Activated CD4-positive, alpha-beta T cell treated with anti-CD3 and anti-CD28 coated beads, Interleukin-2, Interleukin-4, amounts not matched to agents 100 ng/mL and 50 ng/mL, durations not matched to agents 16 hours and 8 hours (primary cell): Measurements from ENCODE around the gene TSPAN13.
"Not testable (repeated sequence)": the region's sequence is repeated elsewhere in the genome, so short reads cannot be mapped to it uniquely, and the experiment has no call there.

ENCODE experiments used
- DNase-seq: peaks from one replicate; pipeline ENCODE4 v3.0.0-alpha.2; 2020; ENCODE audit warnings: low spot score

TSPAN13 gene

DNA sequence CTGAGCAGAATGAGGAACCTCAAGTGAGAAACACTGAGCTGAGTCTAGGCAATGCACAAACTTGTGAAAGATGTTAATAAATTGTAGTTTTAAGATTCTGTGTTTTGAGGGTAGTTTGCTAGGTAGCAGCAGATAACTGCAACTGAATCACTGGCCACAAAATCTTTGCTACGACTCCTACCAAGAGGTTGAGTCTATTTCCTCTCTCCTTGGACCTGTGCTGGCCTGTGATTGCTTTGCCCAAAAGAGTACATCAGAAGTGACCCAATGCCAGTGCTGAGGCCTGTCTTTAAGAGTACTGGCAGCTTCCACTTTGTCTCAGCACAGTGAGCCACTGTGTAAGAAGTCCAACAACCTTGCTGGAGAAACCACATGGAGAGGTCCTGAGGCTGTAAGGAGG, 11.9 kb upstream of the TSPAN13 start:
- DNase-seq: no peak

DNA sequence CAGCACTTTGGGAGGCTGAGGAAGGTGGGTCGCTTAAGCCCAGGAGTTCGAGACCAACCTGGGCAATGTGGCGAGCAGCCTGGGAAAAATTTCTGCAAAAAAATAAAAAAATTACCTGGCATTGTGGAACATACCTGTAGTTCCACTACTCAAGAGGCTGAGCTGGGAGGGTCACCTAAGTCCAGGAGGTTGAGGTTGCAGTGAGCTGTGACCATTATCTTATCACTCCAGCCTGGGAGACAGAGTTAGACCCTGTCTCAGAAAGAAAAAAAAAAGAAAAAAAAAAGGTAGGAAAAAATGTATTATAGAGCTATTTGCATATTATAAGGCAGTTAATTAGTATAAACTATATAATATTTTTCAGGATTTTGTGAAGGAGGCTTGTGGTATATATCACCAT, 11.0 kb upstream of the TSPAN13 start:
- DNase-seq: no peak

DNA sequence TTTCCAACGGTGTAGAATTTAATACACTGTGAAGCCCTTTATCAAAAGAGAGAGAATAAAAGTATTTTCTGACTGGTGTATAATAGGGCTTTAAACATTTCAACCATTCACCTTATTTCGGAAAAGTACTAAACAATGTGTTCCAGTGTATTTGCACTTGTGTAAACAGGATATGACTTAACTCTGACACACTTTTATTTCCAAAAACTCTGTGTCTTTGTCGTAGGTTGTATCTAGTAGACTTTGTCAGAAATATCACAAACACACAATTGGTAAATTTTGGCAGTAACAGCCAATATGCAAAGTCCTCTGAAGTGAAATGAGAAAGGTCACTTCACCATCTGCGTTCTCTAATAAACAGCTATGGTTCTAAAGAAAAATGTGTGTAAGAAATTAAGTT, 10.3 kb upstream of the TSPAN13 start:
- no peak for DNase-seq

DNA sequence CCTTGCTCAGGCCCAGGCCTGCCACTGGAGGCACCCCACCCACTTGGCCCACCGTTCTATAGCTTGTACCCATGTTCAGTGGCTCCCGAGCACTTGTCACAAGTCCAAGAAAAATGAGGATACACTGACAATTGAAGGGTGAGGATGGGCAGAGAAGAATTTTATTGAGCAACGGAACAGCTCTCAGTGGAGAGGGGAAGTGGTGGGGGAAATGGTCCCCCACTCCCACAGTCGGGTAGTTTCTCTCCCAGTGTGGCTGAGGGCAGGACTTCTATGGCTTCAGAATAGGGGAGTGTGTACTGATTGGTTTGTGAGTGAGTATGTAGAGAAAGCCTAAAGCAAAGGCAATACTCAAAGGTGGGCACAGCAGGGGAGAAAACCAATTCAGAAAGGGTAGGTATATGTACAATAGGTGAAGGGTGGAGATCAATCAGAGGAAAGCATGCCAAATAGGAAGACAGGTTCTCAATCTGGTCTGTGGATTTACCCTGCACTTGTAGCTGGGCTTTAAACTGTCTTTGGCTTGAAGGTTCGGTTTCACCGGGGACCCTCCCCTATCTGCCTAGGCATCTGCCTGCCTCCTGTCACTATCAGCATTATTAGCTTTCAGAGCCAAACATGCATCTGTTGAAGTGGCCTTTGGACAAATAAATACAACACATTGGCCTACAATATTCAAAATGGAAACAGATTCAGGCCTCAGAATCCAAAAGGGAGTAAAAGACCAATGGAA, 8.9 kb upstream of the TSPAN13 start:
- no peak for DNase-seq

DNA sequence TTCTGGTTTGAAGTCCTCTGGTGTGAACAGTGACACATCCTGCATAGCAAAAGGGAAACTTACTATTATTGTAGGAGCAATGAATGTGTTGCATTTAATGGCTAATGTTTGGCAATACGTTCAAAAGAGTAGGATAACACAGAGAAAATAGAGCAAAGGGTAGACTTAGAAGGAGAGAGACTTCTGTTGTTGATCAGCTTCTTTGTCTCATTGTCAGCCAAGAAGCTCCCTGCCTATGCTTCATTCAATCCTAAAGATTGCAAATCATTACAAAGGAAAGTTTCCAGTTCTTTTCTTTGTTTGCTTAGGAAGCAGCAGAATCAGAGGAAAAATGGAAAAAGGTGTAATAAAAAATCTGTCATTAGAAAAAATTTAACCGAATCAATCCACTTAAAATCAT, 7.9 kb upstream of the TSPAN13 start:
- DNase-seq: no peak

DNA sequence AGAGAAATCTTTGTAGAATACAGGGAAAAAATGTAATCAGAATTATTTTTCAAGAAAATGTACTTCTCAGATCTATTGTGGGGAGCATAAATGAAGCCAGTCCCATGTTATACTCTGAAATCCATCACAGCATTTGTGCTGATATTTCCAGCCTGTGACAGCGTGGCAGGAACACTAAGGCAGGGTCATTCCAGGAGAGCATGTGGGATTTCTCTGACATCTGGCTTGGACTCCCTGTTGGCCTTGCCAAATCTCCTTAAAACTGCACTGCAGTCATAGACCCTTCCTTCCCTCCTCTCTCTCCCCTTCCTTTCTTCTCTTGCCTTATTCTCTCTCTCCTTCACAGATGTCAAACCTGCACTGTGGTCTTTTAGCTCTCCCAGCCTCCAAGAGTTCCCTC, 6.5 kb upstream of the TSPAN13 start:
- no peak for DNase-seq

DNA sequence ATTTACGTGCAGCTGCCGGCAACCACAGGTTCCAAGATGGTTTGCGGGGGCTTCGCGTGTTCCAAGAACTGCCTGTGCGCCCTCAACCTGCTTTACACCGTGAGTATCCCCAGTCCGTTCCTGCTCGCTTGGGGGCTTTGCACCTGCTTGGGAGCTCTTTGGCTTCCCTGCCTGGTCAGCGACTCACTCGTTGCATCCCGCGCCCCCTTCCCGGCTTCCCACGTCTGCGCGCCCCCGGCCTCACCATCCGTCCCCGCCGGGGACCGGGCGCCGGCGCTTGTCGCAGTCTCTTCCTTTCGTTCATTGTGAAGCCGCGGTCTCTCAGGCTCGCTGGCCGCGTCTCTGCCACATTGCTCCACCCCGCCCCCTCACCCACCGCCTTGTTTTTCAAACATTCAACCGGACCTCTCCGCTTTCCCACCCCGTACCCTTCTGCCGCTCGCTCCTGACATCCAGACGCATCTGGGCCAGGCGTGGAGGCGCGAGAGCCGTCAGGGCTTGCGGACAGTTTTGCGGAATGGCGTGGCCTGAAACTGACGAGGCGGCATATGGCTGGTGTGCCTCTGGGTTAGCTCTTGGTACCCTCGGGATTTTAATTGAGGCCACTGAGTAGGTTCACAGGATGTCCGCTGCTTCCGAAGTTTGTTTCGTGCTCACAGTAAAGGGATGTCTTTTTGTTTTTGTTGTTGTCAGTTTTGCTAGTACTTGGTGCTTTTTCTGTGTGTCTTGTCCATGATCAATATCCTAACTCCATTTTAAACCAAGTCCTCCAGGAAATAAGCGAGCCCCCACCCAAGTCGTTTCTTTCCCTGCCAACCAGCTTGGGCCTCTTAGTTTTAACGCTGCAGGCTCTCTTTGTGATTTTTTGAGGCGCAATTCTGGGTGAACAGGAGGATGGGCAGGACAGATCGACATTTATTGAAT, 639 bp downstream of the TSPAN13 start:
- DNase-seq: no peak

DNA sequence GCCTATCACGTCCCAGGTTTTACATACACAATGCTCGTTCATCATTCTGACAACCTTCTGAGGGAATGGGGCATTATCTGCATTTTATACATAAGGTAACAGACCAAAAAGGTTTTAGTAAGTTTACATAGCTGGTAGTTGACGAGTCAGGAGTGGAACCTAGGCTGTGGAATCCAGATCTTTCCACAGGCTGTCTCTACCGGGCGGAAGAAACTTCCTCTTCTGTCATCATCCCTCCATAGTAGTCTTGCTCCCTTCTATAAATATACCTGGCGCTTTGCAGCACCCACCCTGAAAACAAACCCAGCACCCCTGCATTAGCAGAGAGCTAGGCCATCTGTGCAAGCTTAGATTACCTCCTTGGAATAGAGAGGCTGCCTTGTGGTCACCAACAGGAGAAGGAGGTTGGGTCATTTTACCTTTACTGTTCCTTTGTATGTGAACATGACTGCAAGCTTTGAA, 1.3 kb downstream of the TSPAN13 start:
- no peak for DNase-seq

DNA sequence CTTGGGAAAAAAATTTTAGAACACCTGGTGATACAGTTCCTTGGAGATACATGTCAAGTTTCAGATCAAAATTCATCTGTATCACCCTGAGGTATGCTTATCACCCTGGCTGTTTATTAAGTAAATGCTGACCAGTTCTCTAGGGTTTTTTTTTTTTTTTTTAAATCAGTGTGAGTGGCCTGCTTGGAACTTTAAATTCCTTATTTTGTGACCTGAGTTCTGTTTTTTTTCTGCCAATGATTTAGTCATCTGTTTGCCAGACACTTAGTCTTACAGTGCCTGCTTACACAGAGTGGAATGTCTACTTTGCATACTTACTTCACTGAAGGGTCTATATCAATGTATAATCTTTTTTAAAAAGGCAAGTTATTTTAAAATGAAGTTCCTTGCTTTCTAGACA, 1.8 kb downstream of the TSPAN13 start:
- no peak for DNase-seq

DNA sequence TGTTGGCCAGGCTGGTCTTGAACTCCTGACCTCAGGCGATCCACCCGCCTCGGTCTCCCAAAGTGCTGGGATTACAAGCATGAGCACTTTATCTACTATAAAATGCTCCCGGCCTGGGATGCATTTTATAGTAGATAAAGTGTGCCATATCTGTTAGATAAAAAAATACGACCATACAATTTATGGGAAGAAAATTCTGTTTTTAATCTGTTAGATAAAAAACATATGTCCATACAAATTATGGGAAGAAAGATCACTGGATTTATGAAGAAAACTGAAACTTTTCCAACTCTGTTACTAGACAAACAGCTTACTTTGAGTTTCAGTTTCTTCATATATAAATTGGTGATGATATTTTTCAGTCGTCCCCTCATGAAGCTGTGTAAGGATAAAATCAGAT, 4.5 kb downstream of the TSPAN13 start:
- DNase-seq: no peak

DNA sequence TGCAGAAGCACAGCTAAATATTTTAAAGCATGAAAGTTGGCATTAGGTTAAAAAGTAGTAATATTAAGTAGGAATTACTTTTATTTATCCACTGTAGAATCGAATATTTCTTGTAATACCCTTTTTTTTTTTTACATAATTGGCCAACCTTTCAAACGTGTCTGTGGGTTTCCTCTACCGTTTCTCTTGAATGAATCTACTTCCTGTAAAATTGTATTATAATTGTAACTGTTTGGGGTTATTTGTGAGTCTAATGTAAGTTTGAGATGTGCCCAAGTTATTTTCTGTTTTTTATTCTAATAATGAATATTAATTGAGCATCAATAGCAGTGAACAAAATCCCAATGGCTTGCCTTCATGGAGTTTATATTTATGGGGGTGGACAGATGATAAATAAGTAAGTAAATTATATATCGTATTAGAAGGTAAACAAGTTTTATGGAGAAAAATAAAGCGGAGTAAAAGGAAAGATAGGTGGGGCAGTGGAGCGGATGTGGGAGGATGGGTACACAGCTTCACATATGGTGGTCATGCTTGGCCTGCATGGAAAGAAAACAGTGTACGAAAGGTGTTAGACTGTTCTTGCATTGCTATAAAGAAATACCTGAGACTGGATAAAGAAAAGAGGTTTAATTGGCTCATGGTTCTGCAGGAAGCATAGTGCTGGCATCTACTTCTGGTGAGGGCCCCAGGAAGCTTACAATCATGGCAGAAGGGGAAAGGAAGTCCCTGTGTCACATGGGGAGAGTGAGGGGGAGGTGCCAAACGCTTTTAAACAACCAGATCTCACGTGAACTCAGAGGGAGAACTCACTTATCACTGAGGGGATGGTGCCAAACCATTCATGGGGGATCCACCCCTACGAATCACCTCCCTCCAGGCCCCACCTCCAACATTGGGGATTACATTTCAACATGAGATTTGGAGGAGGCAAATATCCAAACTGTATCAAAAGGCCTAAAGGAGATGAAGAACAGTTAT, 5.4 kb downstream of the TSPAN13 start:
- DNase-seq: no peak

DNA sequence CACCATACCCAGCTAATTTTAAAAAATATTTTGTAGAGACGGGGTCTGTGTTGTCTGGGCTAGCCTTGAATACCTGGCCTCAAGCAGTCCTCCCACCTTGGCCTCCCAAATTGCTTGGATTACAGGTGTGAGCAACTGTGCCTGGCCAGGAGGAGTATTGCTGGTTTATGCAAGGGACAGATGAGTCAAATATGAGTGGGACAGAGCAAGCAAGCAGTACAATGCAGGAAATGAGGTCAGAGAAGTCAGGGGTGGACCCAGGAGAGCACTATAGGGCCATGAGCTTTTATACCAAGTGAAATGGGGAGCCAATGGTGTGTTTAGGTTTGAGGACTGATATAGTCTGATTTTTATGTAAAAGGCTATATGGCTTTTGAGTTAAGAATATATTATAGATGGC, 6.3 kb downstream of the TSPAN13 start:
- DNase-seq: no peak

DNA sequence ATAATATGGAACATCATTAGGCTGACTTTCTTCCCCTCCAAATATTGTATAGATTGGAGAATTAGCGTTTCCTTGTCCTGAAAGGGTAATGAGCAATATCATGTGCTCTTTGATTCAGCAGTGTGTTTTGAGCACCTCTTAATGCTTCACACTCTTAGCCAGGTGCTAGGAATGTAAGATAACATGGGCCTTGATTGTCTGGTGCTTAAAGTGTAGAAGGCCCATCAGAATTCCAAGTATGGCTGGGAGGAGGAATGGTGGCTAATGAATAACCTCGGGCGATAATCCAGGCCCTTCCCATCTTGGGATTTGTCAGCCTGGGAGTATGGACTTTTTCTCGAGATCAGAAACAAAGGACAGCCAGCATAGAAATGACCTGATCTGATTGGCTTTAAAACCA, 8.6 kb downstream of the TSPAN13 start:
- DNase-seq: no peak

DNA sequence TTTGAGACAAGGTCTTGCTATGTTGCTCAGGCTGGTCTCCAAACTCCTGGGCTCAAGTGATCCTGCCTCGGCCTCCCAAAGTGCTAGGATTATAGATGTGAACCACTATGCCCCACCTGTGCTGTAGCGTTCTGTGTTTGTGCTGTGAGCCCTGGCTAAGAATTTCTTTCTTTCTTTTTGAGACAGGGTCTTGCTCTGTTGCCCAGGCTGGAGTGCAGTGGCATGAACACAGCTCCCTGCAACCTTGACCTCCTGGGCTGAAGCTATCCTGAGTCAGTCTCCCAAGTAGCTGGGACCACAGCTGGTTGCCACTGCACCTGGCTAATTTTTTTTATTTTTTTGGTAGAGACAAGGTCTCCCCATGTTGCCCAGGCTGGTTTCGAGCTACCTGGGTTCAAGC, 11.4 kb downstream of the TSPAN13 start:
- no peak for DNase-seq

DNA sequence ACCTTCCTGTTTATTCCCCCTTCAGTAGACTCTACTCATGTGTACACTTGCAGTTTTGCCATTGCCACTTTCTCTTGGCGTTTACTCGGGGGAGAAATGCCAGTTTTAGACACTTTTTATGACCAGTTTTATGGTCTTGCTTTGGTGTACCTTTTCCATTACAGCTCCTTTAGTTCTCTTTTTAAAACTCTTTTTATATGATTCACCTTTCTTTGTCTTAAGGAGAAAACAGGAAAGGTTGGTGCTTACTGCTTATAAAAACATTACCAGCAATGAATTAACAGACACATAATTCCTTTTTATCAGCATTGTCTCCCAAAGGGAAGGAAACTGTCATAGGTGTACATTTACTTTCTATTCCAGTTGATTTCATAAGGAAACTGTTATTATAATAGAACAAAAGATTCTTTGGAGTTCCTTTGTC, 11.9 kb downstream of the TSPAN13 start:
- DNase-seq: no peak

DNA sequence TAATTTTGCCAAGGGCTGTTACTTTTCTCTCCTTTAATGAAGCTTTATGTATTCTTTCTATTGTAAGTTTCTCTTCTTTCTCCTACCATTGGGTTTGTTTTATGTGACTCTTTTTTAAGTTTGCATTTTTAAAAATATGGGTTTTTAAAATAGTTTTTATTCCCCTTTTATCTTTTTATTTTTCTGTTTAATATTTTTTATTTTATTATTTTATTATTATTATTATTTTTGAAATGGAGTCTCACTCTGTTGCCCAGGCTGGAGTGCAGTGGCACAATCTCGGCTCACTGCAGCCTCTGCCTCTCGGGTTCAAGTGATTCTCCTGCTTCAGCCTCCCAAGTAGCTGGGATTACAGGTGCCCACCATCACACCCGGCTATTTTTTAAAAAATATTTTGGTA, 16.4 kb downstream of the TSPAN13 start:
- DNase-seq: not testable (repeated sequence)

DNA sequence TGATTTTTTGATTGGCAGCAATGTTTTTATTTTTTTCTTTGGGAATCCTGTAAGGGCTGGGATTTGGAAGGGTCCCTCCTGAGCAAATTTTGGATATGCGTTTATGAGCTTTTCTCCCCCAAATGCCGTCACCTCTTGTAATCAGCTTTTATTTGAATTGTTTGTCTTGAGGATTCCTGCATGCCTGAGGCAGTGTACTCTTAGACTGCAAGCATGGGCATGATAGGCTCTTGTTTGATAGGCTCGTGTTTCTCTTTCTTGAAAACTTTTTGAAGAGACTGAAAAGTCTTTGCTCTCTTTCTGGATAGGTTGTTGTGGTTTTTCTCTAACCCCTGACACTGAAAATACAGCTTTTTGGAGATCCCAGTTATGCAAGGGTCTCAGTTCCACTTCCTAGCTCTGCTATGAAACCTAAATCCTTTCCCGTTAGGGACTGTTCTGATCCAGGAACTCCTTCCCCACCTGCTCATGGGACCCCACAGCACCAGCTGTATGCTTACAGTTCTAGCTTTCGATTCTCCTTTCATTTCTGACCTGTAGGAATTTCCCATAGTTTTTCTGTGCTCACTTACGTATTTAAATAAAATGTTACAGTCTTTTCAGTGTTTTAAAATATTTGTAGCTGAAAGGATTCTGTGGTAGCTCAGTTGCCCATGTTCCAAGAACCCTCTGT, 17.2 kb downstream of the TSPAN13 start:
- no peak for DNase-seq

DNA sequence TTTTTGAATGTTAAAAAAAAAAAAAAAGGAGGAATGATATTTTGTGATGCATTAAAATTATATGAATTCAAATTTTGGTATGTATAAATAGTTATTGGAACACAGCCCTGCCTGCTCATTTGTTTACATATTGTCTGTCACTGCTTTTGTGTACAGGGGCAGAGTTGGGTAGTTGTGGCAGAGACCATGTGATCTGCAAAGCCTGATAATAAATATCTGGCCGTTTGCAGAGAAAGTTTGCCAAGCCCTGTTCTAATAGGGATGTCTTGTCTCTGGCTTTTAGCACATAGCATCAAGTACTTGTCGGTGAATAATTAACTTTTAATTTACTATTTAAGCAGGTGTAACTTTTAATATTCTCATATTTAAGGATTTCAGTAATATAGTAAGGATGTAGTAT, 19.8 kb downstream of the TSPAN13 start:
- no peak for DNase-seq

DNA sequence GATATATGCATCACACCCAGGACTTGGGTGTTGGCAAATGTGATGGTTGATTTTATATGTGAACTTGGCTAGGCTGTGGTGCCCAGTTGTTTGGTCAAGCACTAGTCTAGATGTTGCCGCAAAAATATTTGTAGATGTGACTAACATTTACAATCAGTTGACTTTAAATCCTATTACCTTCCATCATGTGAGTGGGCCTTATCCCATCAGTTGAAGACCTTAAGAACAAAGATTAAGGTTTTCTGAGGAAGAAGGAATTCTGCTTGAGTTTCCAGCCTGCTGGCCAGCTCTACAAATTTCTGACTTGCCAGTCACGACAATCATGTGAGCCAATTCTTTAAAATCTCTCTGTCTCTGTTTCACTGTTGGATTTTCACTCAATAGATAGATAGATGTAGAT, 20.3 kb downstream of the TSPAN13 start:
- no peak for DNase-seq

DNA sequence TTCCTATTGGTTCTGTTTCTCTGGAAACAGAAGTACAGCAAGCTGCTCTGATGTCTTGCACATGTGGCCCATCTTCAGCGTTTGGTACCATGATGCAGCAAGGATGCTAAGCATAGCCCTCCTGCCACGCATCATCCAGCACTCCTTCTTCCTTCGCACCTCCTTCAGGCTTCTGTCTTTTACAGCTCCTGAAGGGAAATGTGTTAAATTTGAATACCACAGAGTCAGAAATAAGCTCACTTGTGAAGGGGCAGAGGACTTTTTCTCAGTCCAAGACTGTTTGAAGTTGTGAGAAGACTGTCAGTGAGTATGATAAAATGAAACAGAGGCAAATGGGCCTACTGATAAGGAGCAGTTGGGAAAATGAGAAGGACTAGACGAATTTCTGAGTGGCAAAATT, 20.7 kb downstream of the TSPAN13 start:
- DNase-seq: no peak

DNA sequence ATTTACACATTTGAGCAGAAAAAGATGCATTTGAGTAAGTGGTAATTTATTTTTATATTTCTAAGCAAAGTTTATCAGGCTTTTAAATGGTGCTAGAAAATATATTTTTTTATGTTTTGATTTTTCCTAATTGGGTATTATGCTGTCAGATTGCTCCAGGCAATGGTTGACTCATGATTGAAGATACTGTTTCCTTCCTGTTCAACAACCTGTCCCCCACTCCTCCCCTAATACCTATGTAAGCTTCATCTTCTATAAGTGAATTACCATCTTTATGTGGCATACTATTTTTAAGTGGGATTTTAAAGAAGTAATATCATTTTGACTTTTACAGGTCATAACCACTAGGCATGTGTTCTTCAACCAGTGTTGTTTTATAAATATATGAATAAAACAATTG, 21.4 kb downstream of the TSPAN13 start:
- no peak for DNase-seq

DNA sequence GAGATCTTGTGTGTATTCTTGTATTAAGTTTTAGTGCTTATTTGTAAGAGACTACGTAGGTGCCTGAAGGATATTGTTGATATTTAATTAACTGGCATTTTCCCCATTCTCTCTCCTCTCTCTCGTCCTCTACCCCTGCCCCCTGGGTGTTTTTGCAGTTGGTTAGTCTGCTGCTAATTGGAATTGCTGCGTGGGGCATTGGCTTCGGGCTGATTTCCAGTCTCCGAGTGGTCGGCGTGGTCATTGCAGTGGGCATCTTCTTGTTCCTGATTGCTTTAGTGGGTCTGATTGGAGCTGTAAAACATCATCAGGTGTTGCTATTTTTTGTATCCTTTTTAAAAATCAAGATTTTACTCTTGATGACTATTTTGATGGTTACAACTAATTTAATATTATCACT, 22.5 kb downstream of the TSPAN13 start:
- DNase-seq: no peak
